HG02763 (cell line): ENCODE data around the gene MED12L.

Experiments
- ATAC-seq: cut with Tn5 transposase; IDR thresholded peaks from one replicate; pipeline ENCODE4 v1.9.1; 2021; ENCODE audit warnings: mild to moderate bottlenecking, moderate library complexity; ENCODE audit not compliant: unreplicated experiment

The MED12L gene

DNA sequence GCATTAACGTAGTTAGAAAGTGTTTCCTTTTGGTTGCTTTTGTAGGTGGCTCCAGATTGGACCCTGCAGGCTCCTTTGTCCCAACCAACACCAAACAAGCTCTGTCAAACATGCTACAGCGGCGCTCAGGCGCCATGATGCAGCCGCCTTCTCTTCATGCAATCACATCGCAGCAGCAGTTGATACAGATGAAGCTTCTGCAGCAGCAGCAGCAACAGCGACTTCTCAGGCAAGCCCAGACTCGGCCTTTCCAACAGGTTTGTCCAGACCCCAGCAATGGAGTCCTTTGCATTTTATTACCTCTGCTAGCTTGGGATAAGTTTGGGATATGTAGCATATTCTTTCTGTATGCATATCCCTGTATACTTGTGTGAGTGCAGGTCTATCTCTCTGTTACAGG is 309.1 kb downstream of the MED12L start:
- ATAC-seq: no peak

DNA sequence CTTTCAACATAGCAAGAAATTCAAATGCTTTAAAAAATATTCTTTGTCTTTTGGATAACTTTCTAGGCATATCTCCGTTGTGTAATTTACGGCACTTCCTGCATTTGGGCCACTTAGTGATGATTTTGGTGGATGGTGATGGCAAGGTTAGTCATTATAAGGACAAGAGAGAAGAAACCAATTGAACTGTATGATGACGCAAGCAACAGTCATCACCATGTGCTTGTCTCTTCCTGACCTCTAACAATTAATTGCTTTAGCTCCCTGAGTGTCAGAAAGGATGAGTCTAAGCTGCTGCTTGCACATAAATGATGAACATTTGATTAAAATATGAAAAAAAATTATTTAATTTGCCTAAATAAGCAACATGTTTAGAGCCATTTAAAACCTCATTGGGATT is 310.3 kb downstream of the MED12L start:
- no peak for ATAC-seq

GRCh38 chr3:151398895-151399294 is 313.4 kb downstream of the MED12L start:
- no peak for ATAC-seq

DNA sequence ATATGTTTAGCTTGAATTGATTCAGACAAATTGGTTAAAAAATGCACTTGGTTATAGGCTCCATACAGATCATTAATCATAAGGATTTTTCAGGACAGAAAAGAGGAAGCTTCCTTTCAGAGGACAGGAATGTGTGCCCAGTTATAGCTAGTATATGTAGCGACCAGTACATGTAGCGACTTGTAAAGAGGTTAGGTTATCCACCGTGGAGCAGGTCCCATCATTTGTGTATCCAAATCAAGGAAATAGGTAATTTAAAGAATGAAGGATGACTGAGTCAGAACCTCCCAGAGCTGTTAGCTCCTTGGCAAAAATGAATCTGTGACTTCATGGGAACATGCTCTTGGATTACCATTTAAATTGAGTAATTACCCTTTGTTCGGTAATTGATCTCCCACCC is 314.9 kb downstream of the MED12L start:
- ATAC-seq: no peak

DNA sequence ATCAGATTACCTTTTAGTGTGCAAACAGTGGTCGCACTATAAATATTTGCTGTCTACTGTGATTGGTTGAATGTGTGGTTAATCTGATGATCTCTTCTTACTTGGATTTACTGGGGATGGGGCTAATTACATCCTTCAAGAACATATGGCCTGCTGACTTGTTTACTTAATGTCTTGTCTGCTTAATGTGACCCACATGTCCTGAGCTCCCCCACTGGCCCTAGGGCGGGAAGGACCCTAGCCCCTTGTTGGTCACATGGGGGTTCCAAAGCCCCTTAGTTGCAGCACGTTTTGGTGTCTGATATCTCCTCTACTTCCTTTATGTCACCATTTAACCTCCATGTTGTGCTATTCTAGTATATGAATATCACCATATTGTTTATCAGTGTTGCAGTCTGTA is 316.9 kb downstream of the MED12L start:
- no peak for ATAC-seq

DNA sequence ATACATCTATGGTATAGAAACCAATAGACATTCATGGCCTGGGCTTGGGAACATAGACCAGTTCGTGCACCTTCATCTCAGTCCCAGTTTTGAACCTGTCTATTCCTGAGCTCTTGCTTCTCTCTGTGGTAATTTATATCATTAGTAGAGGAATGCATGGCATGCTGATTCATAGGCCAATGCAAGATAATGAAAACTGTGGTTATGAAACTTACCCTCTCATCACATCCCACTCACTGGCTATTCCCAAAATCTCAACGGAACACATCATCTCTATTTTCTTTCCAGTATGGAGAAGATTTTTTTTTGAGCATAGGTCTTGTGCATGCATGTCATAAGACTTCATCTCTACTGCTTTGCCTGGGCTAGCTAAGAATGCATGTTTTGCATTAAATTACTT is 317.8 kb downstream of the MED12L start:
- no peak for ATAC-seq

DNA sequence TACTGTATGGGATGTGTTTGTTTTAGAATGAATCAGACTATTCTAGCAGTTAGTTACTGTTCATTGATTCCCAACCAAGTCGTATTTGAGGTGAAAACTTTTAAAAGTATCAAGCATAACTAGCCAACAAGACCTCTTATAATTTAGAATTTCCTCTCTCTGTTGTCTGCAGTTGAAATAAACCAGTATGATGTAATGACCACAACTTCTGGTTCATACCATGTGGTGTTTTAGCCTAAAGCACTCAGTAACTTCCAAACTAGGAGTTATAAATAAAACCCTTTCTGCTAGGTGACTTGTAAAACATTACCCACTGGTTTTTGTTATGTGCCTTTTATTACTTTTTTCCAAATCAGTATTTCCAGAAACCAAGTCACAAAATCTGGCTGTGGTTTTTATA is 318.9 kb downstream of the MED12L start:
- ATAC-seq: no peak

GRCh38 chr3:151407928-151408327 is 322.5 kb downstream of the MED12L start:
- no peak for ATAC-seq

- no peak for ATAC-seq
Measured at GRCh38 chr3:151410891-151411559, 325.6 kb downstream of the MED12L start.

DNA sequence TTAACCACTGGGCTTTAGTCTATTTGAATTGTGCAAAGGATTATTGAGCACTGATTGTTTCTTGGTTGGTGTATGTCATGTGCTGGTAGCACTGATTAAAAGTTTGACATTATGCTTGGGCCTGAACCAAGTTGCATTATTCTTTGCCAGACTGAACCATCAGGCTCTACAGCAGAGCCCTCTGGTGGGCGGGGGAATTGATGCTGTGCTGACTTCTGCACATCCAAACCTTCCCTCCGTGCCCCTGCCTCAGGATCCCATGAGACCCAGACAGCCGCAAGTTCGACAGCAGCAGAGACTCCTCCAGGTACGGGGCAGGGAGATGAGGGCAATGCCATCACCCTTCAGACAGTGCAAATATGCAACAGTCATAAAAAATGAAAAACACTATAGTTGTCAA is 327.5 kb downstream of the MED12L start:
- no peak for ATAC-seq

GRCh38 chr3:151415289-151415688 is 329.8 kb downstream of the MED12L start:
- ATAC-seq: no peak

GRCh38 chr3:151419806-151420205 is 334.3 kb downstream of the MED12L start:
- ATAC-seq: no peak

DNA sequence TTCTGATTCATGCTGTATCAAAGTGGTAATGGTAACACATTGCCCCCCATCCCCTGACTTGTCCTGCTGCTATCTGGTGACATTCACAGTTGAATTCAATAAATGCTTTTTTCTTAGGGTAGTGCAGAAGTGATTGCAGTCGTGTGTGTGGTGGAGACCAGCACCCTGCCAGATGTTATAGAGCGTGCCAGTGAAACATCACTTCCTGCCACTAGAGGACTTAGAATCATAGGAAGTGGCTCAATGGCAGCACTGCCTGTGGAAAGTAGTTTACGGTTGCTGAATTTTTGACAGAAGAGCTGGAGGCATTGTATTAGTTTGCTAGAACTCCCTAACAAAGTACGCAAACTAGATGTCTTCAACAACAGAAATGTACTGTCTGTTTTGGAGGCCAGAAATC is 336.5 kb downstream of the MED12L start:
- ATAC-seq: no peak

- no peak for ATAC-seq
Measured at GRCh38 chr3:151423091-151423490, 337.6 kb downstream of the MED12L start.

DNA sequence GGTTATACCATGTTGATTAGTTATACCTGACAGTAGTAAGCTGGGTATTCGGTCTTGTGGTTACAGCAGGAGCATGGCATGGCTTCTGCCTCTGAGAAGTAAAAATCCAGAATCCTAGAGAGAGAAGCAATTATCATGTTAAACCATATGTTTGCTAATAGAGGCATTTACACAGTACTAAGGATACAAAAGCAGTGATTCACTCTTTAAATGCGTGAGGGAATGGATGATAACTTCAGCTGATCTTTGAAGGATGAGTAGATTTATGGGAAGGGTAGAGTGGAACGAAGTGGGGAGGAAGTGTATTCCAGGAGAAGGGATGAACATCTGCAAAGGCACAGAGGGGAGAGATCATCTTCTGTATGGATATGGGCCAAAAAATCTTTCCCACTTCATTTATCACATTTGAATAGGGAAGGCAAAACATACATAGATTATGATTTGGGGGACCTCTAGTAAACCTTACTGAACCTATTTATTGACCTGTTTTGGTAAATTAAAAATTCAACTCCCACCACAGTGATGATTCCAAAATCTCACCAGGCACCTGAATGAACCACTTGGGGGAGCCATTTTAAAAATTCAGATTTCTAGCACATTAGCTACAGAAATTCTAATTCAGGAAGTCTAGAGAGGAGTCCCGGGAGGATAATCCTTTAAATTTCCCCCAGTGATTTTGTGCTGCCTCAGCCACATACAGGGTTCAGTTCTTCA is 340.3 kb downstream of the MED12L start:
- peak; percentile 15 for ATAC-seq

- peak; percentile 63 for ATAC-seq
Measured at GRCh38 chr3:151426341-151426657, 340.8 kb downstream of the MED12L start.

DNA sequence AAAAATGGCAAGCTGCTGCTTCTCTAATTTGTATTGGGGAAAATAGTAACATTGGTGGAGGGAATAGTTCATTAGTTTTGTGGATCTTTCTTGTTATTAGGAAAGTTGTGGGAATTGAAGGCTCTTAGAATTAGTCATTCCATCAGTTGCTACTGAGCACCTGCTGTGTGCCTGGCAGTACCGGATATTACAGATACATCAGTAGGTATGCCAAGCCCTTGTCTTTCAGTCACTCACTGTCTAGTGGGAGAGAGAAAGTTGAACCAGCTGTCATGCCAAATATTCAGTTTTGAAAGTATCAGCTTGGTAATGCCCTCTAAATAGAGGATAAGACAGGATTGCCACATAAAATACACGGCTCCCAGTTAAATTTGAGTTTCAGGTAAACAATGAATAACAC is 342.9 kb downstream of the MED12L start:
- ATAC-seq: no peak

GRCh38 chr3:151430821-151431484 is 345.5 kb downstream of the MED12L start:
- no peak for ATAC-seq

DNA sequence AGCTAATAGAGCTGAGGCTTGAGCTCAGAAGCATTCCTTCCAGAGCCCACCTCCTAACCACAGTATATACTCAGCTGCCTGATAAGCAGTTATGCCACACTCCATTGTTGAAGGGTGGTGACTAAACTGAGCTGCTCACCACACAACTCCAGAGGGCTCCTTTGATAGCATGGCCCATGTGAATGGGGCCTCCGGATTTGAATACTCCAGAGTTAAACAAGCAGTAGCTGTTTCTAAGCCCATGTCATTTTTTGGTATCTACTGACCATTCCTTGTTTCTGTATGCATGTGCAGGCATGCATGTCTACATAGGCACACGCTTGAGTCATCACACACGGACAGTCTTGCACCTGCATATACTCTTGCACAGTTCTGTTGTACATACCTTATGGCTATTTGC is 346.5 kb downstream of the MED12L start:
- no peak for ATAC-seq

DNA sequence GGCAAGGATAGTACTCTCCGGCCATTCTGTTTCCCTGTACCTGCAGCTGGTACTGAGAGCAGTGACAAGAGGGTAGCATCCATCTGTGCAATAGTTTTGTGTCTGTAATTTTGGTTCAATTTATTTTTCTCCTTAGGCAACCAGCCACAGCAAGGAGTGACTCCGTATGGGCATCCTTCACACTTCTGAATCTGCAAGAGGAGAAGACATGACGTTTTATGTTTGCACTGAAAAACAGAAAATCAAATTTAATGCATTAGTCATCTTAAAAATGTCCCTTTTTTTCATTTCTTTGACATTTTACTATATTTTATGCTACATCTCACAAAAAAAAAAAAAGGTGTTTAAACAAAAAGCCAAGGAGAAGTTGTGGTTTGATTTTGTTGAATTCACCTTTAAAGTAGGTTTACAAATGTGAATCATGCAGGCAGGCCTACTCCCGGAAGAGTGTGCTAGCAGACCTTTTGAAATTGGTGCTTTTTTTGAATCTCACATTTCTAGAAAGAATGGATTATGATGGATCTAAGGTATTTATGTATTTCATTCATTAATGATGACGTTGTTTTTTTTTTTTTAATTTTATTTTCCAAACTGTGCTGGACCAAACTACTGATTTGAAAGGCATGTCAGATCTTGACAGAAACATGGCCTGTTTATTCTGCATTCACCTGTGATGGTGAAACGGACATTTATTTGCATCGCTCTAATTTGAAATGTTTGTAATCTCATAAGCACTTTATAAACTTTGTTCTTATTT is 347.3 kb downstream of the MED12L start:
- no peak for ATAC-seq

DNA sequence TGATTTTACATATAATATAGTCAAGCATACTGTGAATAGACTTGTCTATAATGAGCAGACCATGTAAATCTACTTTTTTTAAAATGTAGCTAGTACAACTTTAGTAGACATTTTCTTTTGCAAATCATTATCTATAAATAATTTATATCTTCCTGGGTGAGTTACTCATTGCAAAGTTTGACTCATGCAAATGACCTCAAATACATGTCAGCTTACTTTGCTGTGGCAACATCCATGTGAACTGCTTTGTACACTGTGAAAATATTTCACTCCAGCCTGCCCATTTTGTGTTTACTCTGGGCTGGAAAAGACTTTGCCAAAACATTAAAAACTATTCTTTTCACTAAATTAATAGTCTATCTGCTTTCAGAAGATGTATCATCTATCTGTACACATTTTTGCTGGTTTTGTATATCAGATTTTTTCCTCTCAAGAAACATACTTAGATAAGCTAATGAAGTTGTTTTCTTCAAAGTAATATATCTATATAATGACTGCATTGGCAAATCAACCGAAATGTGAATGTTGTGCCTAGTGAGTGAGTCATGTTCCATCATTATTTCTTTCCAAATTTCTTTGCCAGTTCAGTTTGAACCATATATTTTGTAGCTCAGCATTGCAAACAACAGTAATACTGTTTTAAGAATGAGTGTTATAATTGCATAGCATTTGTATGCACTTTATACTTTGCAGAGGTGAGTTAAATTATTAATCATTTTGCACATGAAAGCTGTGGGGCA is 348.9 kb downstream of the MED12L start:
- ATAC-seq: no peak
